A549 treated with AZD2906 at 1 μM for 4 hours (cell line): Measurements from ENCODE around the gene SH3BGRL. TPM values are rescaled to one million over a fixed set of nuclear protein-coding genes. Genes with fewer than 3 reads are reported as not detected.

Experiments
- total RNA-seq: library from RNA; stranded (reverse); fragments of 200-300 nt; extraction: Qiagen RNA extraction; gene quantifications from 5 replicates; pipeline ENCODE4 v1.2.3, GENCODE V29; 2022

Gene SH3BGRL
- 42.2 to 54.1 TPM (median 48.3 TPM) in 5 replicates for total RNA-seq

GRCh38 chrX:81201671-81202455 lies at the start of gene SH3BGRL, which contains the start of gene HMGN5:
Gene SH3BGRL (plus strand): TSS chrX:81202102. CDS start chrX:81202201, 99 bp downstream.
Gene HMGN5 (minus strand): TSS chrX:81201913. CDS start chrX:81121549, 80,364 bp downstream.

Other genes starting within 250 kb of the SH3BGRL start
- gene HMGN5, start 189 bp upstream of the SH3BGRL start, total RNA-seq: 1.4 to 3.5 TPM (median 2.3 TPM) in 5 replicates